NCI-H748 (cell line): ENCODE measurements around the gene REN.

Experiments used
- DNase-seq: peaks from one replicate; lab custom pipeline; 2025; ENCODE audit not compliant: unreplicated experiment; lab: John Stamatoyannopoulos, UW

Gene REN

GRCh38 chr1:204166219-204166618 lies at the start of gene REN:
REN (minus strand) TSS chr1:204166337; CDS start chr1:204166293, 44 bp downstream.
- no peak for DNase-seq

GRCh38 chr1:204213668-204214662 lies 47.8 kb upstream of the REN start, which contains the start of gene GOLT1A:
GOLT1A (minus strand) TSS chr1:204213988; CDS start chr1:204213906, 82 bp downstream.
- DNase-seq, result peak; percentile 20

- no peak for DNase-seq
Observed at GRCh38 chr1:204212715-204213114, 46.6 kb upstream of the REN start.

DNA sequence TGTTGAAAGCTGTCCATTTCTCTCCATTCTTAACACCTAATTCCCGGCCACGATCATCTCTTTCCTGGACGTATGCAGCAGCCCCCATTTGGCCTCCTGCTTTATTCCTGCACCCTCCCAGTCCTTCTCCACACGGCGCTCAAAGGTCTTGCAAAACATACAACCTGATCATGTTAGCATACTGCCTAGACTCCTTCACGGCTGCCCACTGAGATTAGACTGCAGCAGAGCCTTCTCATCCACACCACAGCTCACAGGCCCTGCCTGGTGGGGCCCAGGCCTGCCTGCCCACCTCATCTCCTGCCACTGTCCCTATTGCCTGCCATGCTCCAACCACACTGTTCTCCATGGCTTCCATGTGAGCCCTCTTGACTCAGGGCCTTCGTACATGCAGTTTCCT lies 44.9 kb upstream of the REN start:
- no peak for DNase-seq

DNA sequence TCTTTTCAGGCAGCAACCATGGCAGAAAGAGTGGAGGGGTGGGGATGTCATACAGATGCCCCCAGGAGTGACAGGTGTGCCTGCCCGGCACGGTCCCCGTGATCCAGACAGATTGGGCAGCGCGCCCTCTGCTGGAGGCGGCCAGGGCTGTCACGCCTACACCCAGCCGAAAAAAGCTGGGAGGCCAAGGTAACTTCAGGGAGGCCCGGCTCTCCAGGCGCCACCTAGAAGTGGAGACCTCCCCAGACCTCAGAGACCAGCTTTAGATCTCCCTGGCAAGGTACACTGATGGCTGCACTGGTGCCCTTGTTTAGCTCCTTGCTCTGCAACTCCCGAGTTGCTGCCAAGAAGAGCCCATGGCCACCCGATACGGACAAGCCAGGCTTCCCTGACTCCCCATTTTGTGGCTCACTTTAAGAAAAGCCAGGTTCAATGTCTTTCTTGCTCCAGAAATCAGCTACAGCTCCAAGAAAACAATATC lies 41.0 kb upstream of the REN start:
- DNase-seq, result peak; percentile 36

GRCh38 chr1:204206121-204206520 lies 40.0 kb upstream of the REN start:
- DNase-seq, result no peak

GRCh38 chr1:204205486-204205885 lies 39.3 kb upstream of the REN start:
- no peak for DNase-seq

DNA sequence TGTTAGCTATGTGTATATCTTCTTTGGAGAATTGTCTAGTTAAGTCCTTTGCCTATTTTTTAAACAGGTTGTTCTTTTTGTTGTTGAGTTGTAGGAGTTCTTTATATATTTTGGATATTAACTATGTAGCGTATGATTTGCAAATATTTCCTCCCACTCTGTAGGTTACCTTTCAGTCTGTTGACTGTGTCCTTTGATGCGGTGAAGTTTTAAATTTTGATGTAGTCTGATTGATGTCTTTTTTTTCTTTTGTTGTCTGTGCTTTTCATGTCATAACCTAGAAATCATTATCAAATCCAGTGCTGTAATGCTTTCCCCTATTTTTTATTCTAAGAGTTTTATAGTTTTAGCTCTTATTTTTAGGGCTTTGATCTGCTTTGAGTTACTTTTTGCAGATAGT lies 38.8 kb upstream of the REN start:
- DNase-seq, result no peak

- no peak for DNase-seq
Observed at GRCh38 chr1:204203206-204203767, 37.1 kb upstream of the REN start.

GRCh38 chr1:204202481-204202880 lies 36.3 kb upstream of the REN start:
- DNase-seq, result no peak

DNA sequence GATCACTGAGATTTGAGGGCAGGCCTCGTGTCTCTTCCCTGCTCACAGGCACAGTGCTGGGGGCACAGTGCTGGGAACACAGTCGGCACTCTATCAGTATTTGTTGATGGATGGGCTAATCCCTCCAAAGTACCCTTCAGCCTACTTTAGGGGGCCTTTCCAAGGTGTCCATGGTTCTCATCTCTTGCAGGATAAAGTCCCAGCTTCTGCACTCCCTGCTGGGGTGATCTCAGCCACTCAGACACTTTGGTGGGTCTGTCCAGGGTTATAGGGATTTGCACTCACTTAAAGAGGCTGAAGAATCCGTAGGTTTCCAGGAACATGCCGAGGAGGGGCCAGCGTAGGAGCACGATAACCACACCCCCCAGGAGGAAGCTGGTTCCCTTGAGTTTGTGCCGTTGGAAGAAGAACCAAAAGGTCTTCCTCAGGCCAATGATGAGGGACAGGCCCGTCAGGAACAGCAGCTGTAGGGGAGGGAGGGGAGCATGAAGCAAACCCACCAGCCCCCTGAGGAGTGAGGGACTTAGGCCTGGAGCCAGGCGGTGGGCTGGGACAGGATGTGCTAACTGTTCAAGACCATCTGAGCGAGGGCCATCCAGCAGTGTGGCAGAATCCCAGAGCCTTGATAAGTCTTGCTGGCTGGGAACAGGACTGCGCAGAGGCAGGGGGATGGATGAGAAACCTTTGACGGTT lies 35.4 kb upstream of the REN start:
- no peak for DNase-seq

DNA sequence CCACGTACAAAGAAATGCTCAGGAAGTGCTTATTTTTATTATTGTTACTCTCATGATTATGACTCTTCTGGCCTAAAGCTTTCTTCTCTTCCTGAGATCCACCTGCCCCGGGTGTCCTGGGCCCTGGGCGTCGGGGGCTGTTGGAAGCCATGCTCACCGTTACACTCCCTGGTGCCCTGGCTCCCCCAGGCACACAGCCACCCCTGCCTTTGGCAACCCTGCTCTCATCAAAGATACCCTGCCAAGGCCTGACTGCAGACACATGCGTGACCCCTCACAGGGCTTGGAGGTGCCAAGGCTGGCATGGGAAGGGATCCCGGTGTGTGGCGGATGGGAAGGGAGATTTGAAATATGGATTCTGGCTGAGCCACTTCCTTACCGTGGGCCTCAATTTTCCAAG lies 33.4 kb upstream of the REN start:
- DNase-seq, result no peak

DNA sequence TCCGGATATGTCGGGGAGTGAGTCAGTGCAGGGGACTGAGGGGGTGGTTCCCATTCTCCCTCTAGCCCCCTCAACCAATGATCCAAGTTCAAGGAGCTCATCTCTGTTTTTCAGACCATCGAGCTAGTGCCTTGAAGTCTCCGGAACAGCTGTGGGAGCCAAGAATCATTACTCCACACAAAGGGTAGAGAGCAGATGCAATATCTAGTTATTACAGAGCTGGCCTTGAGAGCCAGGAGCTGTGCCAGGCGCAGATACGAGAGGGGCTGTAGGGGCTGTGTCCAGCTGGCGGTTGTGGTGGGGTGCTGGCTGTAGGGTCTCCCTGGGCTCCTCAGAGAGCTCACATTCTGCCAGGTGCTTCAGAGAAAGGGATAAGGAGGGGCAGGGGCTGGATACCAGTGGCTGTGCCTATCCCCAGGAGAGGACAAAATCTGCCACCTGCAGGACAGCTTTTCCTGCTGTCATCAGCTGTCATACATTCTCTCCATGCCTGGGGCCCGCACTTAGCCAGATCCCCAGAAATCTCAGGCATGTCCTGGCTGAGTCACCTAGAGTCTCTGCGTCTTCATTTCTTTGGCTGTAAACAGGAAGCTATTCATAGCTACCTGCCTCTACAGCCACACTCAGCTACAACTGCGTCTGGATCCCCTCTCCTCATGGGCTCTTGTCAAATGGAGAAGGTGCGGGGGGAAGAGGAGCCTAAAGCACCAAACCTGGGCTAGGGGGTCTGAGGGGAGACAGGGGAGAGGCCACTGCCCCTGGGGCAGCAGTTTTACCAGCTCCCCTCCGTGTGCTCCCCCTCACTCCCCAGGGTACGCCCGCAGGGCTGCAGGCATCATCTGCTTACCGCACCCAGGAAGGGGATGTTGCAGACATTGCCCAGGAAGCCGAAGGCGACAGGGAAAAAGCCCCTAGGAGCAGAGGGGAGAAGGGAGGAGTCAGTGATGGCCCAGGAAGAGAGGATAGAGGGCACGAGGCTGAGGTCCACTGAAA lies 32.5 kb upstream of the REN start:
- DNase-seq, result no peak

DNA sequence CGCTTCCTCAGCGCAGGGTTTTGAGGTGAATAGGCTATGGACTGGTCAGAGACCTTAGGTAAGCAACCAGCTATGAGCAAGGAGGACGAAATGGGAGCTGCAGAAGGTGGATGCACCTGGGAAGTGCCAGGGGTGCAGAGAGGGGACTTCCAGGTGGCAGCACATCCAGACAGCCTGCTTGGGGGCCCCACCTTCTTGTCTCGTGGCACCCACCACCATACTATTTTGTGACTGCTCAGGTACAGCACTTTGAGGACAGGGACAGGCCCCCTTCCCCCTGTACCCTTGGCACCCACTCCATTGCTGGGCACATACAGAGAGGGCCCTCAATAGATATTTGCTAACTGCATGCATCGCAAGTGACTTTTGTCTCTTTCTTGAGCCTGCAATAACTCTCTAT lies 30.9 kb upstream of the REN start:
- DNase-seq, result no peak

DNA sequence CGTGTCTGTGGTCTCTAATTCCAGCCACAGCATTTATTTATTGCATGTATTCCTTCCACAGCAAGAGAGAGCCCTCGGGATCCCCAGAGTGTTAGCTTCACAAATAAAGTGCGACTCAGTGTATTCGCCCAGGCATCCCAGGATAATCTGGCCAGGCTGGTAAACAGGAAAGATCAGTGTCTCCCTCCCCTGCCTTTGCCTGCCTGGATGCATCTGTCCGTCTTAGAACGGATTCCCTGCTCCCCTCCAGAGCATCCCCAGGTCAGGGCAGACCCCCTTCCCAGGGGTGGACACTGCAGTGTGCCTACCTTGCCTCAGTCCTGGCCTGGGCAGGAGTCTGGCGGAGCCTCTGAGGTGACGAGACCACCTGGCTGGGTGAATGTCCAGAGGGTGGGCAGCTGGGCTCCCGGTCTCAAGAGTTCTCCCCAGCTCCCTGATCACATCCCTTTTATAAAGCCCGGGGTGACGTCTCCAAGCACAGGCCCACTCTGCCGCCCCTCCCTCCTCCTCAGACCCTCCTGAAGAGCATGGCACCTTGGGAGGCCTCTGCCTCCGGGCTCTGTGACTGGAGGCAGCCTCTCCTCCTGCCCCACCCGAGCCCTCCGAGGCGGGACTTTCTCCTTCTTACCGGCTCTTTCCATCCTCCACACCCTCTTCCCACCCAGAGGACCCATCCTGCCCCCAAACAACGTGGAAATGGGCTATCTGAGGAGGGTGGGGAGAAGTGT lies 30.1 kb upstream of the REN start, which contains the start of gene KISS1:
TSS of gene KISS1 (minus strand) at position 424 of the 728 bp plus-strand sequence. CDS start 3,615 bp downstream, outside the sequence.
- no peak for DNase-seq

DNA sequence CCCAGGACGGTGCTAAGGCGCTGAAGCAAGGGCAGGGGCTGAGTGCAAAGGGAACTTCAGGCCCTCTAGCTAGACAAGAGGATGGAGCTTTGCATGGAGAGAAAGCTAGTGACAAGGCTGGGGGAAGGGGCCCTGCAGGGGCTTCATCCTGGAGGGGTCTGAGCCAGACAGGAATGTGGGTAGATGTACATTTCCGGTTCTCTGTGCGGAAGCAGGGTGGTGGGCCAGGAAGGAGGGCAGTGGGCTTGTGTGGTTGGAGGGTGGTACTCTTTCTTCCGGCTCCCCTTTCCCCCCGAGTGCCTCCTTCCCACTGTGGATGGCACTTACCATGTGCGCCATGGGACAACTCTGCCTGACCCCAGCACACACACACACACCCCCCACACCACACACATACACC lies 28.6 kb upstream of the REN start:
- no peak for DNase-seq

- no peak for DNase-seq
Observed at GRCh38 chr1:204194080-204194479, 27.9 kb upstream of the REN start.

- no peak for DNase-seq
Observed at GRCh38 chr1:204192589-204193352, 26.6 kb upstream of the REN start.

- no peak for DNase-seq
Observed at GRCh38 chr1:204192046-204192445, 25.9 kb upstream of the REN start.
